GM18519 (cell line): ENCODE data around the gene EPB41L2.

ENCODE experiments used
- ATAC-seq: cut with Tn5 transposase; IDR thresholded peaks from one replicate; pipeline ENCODE4 v1.9.1; 2021; ENCODE audit warnings: mild to moderate bottlenecking, moderate library complexity; ENCODE audit not compliant: unreplicated experiment, low FRiP score

Gene EPB41L2

DNA sequence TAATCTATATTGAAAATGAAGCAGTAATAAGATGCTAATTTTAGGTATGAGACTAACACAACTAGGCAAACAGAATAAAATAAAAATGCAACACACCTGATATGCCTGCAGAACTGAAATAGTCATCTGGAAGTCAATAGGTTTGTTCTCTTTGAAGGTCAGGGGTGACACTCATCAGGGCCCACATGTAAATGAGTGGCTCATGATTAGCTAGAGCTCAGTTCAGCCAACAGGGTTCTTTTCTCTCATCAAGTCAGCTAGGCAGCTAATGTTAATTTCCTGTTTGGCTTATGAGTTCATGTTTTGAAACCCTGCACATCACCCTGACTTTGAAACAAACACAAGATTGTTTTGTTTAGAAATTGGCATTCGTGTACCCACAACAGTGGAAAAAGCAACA, 212.0 kb downstream of the EPB41L2 start:
- no peak for ATAC-seq

DNA sequence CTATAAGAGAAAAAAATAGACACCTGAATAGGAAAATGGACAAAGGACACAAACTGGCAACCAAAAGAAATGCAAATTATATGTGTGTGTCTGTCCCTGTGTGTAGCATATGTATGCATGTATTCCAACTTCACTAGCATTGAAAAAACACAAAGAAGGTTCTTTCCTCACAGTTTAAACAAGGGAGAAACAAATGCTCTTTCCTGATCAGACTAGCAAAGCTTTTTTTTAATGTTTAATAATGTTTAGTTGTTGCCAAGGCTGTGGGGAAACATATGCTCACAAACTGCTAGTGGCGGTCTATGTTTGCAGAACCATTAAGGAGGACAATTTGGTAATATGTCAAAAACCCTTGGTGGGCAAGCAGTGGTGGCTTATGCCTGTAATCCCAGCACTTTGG, 213.5 kb downstream of the EPB41L2 start:
- ATAC-seq = no peak

DNA sequence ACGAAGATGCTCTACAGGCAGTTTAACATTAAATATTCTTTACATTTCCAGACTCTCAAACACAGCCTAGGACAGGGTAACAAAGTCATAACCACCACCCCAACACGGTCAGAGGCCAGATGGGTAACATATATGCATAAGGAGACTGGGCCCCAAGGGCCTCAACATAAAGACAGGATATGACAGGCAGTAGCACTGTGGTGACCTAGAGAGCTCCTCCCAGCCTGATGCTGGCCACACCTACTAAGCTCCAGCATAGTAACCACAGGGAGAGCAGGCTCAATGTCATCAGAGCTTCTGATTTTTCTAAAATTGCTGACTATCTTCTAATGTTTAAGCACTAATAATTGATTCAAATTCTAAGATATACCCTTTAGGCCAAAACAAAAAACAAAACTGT, 214.1 kb downstream of the EPB41L2 start:
- peak; percentile 96 for ATAC-seq

DNA sequence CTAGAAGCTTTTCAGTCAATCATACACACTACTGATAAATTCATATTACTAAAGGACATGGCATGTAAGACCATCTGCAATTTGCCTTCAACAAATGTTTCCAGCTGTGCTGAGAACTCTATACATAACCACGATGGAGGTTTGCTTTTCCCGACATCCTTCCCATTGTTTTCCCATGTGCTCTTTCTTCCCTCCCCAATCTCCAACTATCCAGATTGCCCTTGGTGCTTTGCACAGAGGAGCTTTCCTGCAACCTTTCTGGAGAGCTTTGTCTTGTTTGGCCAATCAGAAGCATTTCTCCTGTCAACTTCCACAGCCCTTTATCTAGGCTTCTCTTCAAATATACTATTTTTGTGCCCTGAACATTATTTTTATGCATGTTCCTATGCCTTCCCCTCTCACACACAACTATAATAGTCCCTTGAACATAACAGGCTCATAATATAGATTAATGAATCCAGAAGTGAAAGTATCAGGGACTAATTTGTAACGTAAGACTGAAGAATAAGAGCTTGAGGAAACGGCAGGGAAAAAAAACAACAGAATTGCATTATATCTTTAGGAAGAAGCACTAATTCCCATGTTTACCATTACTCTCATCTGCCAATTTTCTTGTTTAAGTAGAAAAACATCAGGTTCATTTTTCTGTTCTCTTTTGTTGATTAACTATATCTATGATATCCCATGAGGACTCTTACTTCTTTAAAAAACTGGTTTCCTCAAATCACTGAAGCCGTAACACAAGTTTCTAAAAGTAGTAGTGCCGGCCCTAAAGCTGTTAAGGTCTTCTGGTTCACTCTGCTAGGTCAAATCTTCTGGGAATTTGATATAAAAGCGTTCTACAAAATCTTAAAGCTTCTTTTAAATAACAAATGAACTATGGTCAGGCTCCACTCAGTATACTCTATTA, 215.8 kb downstream of the EPB41L2 start:
- no peak for ATAC-seq

DNA sequence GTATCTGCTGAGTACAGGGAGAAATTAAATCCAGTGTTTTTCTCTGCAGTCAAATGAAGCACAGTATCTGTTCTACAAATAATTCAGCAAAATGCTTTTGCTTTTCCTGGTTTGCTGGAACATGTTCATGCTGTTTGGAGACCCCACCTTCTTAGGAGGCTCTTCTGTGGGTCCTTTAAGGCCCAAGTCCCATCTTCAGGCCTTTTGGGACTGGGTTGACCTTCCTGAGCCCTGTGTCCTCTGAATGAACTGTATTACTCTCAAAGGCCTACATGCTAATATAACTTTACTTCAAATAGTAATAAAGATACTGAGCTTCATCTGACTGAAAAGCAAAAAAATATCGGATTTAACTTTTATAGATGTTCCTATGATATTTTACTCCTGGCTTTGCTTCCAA, 216.5 kb downstream of the EPB41L2 start:
- ATAC-seq = no peak

DNA sequence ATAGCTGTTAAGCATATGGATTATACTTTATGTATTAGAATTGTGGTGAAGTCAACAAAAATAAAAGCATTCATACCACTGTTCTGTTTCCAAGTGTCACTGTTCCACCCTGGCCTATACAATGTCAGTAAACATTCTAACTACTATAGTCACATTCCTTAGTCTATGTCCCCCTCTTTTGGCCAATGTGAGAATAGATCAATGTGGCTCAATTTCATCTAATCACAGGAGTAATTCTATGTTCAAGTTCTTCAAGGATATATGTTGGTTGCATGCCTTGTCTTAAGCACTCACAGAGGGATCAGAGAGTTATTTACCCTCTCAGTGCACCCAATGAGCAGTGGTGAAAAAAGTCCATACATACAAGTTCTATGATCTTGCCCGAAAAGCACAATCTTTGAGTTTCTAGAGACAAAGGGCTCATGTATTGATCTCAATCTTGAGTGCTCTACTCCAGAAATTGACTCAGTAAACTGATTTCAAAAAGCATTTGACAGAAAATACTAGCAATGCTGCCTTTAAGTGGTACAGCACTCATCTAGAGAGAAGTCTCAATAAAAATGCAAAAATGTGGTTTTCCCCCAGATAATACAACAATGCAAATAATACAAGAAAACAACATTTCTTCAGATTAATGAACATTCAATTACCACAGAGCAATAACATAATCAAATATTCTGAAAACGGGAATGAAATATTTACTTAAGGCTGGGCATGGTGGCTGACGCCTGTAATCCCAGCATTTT, 219.3 kb downstream of the EPB41L2 start:
- peak; percentile 58 for ATAC-seq

DNA sequence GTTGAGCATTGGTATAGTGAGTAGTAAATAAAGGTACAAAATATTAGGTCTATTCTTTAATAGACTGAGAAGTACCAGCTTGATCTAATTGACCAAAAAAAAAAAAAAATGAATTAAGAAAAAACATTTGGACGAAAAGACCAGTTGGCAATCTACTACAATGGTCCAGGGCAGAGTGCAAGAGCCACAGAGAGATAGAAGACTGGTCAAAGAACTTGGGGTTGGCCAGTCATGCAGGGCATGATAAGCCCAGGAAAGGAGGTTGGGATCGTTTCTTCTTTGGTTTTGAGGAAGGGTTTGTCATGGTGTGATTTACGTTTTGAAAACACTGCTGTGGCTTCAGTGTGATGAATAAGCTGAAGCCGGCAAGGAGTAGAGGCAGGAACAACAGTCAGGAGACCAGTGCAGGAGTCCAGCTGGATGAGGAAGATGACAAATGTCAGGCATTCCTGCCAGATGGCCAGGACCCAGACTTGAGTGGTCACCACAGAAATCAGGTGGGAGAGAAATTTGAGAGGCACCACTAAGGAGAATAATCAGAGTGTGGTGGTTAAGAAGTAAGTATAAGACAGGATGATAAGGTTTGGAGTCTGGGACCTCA, 221.8 kb downstream of the EPB41L2 start:
- no peak for ATAC-seq

DNA sequence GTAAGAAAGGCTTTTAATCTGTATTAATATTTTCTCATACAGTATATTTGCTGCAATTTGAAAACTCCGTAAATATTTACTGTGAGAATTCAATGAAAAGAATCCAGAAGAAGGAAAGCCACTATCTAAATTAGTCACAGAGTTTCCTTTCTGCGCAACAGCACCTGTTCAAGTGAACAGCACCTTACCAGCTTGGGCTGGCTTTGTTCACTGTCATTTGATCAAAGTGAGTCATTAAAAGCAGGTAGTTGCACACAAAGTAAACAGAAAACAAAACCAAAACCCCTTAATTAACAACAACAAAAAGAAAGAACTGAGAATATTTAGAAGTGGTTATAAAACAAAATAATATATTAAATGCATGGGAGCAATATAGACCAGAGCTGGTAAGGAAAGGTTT, 223.0 kb downstream of the EPB41L2 start:
- ATAC-seq = no peak

DNA sequence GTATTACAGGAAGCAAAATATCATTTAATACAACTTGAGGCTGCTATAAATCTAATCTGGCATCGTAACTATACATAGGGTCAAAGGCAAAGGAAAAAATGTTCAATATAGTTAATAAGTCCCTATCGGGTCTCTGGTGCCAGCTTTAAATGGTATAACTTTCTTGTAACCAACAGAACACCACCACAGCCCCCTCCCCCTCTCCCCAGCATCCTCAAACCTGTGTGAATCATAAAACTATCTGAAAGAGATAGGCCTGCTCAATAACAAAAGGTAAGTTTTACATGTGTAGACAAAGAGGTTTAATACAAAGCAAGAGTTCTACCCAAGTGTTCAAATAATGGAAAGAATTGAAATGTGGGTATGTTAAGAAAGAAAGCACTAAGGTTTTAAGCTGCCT, 223.7 kb downstream of the EPB41L2 start:
- no peak for ATAC-seq

DNA sequence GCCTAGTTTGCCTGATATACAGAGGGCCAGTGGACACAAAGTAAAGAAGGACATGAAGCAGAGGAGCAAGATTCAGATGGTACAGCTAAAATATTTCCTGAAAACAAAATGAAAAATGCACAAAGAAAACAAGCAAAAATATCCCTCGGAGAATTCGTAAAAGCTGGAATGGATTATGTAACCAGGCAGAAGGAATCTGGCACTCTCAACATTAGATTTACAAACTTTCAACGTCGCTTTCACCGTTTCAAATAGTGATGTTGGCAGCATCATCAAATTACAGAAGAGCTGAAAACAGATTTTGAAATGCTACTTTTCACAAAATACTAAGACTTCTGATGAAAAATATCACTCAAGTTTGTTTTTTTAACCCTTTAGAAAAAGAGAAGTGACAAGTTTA, 224.1 kb downstream of the EPB41L2 start:
- ATAC-seq = no peak

DNA sequence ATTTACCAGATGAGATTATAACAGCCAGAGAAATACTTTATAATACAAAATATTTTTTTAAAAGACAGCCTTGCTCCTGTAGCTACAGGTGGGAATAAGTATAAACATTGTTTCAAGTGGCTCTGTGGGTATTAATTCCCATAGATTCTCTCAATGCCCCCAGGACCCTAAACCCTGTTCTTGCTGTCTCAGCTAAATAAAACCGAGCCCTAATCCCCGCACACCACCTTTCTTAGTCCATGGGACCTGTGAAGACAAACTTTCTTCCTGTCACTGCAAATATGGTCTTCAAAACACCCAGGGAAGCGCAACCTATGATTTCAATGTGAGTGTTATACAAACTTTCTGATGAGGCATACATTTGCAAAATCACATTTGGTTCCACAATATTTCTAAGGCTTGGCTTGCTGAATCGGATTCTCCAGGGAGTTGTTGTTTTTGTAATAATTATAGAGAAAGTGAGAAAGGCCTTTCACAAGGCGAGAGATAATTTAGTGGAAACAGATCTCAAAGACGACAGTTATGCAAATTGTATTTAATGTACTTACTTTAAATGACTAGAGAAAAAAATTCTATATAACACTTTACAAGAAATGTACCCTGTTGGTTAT, 224.7 kb downstream of the EPB41L2 start:
- no peak for ATAC-seq

DNA sequence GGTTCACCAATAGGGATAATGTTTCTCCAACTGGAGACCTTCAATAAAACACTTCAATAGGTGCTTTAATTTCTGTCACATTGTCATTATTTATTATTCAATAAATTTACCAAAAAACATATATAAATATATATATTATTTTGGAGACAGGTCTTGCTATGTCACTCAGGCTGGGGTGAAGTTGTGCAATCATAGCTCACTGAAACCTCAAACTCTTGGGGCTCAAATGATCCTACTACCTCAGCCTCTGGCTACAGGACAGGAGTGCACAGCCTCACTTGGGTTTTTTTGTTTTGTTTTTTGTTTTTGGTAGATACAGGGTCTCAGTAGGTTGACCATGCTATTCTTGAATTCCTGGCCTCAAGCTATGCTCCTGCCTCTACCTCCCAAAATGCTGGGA, 226.0 kb downstream of the EPB41L2 start:
- ATAC-seq = no peak

DNA sequence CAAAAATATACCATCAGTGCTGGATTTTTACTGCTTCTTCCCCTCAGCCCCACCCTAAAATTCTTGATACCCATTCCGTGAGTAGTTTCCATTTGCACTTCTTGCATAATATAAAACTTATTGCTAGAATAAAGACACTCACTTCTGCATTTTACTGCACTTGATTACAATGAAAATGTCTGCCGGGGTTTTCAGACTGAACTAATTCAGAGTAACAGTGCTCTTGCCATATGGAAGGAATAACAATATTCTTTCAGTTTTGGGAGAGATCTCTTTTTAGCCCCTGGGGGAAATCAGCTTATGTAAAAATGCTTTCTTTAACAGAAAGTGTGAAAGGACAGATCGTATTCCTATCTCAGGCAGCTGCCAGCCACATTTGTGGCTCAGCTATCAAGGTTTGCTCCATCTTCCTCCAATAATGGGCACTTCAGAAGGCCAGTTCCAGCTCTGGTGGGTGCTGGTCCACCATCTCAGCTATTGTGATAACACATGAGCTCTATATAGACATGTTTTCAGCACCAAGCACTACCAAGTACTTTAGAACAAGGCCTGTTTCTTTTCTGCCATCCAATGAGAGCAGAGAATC, 226.9 kb downstream of the EPB41L2 start:
- ATAC-seq = no peak

DNA sequence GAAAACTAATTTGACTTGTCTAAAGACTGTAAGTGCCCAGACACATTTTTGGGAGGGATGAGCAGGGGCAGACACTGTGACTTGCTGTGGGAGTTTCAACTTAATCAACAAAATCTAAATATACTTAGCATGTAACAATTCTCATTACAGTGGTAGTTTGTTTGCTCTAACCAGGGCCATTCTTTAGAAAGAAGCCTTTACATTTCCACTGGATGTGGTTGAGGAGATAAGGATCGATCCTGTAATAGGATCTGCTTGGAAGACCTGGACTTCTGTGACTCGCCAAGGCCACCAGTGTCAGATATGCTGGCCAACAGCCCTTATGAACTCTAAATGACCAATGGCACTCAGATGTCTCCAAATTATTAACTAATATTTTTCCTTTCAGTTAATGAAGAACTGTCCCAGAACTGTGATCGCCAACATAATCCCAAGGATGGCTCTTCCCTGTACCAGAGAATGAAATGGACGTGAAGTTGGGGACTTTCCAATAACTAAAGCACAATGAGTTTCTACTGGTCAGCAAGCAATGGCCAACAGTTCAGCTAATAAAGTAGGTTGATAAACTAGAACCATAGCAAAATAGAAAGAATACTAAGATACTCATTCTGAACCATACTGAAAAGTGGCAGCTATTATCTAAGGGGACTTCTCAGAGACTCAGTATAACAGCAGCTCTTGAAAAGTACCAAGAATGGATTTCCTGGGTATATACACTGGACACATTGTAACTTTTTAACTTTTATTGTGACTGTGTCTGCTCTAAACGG, 228.4 kb downstream of the EPB41L2 start:
- ATAC-seq = no peak

DNA sequence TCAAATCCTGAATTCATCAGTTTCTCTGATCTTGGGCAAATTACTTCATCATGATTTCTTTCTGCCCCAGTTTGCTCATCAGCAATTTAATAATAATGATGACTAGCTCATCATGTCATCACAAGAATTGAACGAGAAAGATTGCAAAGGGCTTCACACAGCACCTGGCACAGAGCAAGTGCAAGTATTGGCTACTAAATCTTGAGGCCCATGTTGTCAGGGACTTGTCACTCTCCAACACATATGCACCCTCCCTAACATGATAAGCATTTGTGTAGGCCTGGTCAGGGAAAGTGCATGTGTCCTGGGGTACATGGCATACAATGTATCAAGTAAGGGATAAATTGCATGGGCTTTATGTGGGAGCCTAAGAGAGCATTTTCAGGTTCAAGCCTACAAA, 229.5 kb downstream of the EPB41L2 start:
- no peak for ATAC-seq

DNA sequence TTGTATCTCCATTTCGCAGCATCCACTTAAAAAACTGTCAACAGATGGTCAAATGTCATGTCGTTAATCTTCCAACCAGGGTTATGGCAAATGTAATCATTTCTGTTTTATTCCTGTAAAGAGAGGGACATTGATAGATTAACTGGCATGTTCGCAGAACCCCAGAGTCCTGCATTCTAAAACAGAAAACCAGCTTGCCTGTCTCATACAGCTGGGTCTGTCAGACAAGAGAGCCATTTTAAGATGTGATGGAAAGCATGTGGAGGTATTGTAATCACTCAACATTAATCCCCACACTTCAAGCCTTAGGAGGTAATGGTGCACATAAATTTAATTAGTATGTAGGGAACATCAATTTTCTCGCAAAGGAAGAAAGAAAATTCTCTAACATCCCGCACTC, 231.4 kb downstream of the EPB41L2 start:
- ATAC-seq = no peak

DNA sequence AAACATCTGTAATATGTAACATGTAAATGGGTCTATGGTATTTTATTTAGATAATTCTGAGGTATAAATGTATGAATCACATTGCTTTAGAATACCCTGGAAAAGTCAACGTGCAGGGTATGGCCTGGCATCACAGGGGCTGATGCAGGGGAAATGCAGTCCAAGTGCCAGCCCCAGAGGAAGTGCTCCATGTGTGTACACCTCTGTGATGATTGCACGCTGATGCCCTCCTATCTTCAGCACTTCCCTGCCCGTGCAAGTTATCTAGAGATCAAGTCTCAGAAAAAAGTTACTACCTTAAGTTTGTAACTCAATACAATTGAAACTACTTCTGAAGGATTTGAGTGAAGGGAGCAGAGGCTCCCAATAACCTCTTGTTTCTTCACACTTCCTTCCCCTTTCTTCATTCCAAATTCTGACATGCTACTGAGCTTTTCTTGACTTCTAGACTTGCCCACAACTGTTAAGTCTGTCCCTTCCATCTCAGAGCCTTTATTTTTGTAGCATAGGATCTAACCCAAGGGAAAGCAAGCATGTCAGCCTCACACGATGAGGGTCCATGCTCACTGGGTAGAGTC, 233.6 kb downstream of the EPB41L2 start:
- no peak for ATAC-seq

DNA sequence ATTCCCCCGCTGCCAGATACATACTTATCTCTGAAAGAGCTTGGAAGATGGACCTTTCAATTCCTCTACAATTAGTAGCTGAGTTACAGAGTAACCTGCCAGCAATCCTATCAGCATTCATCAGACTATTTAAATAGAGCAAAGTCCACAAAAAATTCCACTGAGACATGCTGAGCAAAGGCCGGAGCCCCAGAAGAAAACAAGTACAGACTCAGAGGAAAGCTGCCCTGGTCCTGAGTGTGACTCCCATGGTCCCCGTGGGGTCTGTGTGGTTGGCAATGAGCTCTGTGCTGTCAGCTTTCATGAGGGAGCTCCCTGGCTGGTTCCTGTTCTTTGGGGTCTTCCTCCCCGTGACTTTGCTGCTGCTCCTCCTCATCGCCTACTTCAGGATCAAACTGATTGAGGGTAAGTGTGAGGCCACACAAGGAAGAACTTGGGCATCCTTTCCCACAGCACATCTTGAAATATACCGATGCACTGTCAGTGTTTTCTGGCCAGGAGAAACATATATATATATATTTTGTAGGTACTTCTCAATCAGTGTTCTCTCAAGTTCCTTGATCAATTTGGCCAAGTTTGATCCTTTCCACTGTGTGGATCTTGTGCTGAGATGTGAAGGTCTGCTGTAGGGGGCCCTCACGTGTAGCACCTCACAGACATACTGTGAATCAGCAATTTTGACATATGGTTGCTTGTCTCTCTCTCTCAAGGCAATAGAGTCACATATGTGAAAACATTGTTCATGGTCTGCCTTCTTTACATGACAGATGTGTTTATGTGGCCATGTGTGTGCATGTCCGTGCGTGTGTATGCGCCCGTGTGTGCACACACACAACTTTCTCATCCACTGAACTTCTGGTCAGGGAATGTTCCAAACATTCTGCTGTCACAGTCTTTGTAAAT, 235.5 kb downstream of the EPB41L2 start, which contains the start of gene SMLR1:
SMLR1 (plus strand) TSS at position 160 of the 903 bp plus-strand sequence; CDS start at position 168, 8 bp downstream.
- ATAC-seq = no peak
